ENCODE data around the gene ULK2. TPM values are rescaled to one million over a fixed set of nuclear protein-coding genes. Genes with fewer than 3 reads are reported as not detected.
"Not testable (repeated sequence)": the region's sequence is repeated elsewhere in the genome, so short reads cannot be mapped to it uniquely, and the experiment has no call there.

ULK2 gene
- total RNA-seq, 1 experiment from 2014 or later, result 10.0 TPM

DNA sequence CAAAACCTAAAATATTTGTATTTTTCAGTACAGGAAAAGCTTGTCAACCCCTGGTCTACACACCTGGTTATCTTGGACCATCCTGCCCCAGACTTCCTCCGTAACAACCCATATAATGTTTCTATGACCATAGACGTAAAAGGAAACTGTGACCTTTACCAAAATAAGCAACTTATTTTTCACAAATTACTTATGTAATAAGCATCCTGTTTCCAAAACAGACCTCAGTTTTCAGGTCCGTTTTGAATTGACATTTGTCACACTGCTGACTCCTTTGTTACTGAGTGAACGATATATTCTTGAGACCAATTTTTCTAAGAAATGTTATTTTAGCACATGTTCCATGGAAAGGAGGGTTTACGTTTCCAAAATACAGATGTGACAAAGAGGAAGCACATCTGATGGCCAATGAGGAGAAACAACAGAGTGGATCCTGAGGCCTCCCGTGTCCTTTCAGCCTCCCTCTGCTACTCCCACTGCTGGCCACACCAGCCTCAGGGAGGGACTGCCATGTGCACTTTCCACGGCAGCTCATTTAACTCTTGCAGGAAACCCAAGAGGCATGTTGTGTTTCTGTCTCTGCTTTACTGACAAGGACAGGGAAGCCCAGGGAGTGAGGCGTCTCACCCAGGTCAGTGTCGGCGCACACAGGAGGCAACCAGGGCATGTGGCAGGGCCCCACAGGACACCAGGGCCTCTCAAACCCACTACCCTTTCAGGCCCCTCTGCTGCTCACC lies 99.5 kb downstream of the ULK2 start:
- DNase-seq (ENCODE audit: low read depth), result no peak

DNA sequence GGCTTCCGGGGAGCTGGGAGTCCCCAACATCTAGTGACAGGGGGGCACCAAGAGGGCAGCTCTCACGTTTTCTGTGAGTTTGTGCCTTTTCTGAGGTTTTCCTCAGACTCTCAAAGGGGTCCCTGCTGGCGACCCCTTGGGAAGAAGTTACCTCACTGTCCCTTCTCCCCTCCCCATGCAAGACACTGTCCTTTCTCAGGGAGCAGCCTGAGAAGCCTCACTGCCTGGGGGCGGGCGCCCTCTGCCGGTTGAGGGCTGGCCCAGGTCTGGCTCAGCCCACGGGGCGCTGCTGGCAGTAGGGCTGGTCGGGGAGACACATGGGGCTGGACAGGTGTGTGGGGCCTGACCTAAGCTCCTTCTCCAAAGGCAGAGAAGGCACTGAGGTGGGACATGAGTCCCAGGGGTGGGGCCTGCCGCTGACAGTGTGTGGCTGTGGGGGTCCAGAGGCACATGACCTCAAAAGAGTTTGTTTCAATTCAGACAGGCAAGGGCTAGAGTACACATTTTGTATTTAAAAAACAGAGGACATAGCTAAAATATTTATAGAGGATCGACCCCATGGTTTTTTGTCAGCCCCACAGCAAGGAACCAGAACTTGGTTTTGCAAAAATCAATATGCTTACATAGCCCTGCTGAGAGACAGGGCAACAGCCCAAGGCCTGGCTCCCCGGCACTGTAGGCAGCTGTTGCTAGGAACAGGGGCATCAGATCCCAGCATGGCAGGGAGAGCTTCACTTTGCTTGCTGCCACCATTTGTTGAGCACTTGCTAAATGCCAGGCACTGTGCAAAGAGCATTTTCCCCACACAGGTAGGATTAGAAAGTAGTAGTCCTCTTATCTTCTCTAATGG lies 101.1 kb downstream of the ULK2 start:
- peak; percentile 60 for DNase-seq (ENCODE audit: low read depth)

DNA sequence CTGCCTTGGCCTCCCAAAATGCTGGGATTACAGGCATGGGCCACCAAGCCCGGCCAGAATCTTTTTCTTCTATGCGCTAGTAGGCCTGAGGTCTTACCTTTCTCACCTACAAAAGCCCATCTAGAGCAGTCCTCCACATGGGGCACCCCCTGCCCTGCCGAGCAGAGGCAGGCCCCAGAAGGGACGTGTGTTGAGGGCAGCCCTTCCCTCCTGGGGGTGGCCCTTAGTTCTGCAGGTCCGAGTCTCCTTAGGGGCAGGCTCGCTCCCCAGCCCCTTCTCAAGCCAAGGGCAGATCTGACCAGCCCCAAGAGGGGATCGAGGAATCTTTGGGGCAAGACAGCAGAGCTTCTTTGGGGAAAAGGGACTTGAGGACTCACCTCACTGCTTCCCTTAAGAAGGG lies 101.7 kb downstream of the ULK2 start:
- no peak for DNase-seq (ENCODE audit: low read depth)

DNA sequence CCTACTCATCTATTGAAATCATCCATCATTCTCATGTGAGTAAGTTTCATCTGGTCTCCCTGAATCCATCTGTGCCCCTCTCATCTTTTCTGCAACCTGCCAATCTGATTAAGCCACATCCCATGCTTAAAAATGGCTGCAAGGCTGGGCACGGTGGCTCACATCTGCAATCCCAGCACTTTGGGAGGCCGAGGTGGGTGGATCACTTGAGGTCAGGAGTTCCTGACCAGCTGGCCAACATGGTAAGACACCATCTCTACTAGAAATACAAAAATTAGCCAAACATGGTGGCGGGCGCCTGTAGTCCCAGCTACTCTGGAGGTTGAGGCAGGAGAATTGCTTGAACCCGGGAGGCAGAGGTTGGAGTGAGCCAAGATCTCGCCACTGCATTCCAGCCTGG lies 103.7 kb downstream of the ULK2 start:
- not testable (repeated sequence) for DNase-seq (ENCODE audit: low read depth)

DNA sequence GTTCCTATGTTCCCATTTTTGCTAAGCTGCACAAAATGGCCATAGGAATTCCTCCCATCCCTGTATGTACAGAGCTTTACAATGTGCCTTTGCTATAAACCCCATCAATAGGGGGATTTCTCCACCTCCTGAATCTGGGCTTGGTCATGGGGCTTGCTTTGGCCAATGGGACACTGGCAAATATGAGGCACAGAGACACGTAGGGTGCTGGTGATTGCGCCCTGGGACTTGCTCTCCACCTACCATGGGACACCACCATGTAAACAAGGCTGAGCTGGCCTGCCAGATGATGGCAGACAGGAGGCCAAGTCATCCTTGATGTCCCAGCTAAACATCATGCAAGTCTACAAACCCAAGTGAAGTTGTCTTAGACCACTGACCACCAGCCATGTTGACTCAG lies 104.3 kb downstream of the ULK2 start:
- DNase-seq (ENCODE audit: low read depth), result no peak

DNA sequence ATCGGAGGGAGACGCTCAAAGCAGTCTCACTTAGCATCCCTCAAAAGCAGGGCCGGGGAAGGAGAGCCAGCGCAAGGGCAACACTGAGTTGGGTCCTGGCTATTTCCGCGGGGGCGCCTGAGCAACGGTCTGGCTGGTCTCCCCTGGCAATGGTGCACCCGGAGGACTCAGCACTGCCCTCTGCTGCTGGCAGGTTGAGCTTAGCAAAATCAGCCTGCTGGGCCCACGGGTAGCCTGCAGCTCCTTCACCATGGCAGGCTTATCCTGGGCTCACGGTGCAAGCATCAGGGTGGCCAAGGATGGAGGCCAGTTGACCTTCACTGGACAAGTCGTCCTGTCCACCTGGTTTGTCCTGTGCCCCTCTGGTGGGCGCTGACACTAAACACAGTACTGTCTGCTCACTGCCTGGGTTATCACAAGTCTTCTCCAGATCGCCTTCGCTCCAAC lies 105.2 kb downstream of the ULK2 start:
- DNase-seq (ENCODE audit: low read depth), result peak; percentile 47

DNA sequence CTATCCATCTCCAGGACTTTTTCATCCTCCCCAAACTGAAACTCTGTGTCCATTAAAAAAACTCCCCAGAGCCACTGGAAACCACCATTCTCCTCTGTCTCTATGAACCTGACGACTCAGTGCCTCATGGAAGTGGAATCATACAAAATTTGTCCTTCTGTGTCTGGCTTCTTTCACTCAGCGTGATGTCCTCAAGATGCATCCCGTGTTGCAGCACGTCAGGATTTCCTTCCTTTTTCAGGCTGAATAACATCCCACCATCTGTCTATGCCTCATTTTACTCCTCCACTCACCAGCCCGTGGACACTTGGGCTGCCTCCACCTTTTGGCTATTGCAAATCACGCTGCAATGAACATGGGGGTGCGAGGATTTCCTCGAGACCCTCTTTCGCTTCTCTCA lies 107.0 kb downstream of the ULK2 start:
- DNase-seq (ENCODE audit: low read depth), result no peak

DNA sequence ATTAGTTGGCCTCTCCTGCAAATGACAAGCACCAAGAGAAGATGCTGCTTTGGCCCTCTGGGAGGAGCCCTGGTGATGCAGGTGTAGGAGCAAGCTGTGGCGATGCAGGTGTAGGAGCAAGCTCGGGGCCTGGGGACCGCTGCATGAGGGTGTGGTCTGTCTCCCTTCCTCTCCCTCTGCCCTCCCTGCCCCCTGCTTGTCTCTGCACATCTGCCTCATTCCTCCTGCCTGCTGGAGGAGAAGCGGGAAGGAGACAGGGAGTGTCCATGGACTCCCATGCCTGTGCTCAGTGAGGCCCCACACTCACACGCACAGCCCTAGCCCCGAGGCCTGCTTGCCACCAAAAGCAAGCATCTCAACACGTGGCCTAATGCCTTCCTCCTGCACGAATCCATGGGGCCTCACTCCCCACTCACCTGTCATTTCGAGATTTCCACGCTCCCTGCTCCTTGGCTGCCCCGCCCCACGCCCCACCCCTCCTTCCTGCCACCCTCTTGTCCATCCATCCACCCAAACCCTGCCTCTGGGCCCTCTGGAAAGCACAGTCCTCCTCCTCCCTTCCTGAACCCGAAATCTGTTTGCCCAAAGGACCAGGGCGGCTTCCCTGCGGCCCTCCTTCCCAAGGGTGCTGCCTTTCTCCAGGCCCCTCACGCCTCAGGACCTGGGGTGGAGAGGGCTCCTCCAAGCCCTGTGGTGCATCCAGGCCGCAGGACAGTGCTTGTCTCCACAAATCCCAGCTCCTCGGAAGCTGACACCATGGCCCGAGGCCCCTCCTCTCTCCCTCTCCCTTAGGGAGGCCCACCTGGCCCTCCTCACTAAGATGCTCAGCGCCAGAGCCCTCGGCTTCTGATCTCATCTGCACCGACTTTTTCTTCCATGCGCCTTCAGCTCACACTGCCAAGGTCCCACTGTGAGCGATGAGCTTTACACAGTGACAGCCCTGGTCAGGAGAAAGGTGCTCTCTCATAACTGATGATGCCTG lies 107.9 kb downstream of the ULK2 start:
- no peak for DNase-seq (ENCODE audit: low read depth)

DNA sequence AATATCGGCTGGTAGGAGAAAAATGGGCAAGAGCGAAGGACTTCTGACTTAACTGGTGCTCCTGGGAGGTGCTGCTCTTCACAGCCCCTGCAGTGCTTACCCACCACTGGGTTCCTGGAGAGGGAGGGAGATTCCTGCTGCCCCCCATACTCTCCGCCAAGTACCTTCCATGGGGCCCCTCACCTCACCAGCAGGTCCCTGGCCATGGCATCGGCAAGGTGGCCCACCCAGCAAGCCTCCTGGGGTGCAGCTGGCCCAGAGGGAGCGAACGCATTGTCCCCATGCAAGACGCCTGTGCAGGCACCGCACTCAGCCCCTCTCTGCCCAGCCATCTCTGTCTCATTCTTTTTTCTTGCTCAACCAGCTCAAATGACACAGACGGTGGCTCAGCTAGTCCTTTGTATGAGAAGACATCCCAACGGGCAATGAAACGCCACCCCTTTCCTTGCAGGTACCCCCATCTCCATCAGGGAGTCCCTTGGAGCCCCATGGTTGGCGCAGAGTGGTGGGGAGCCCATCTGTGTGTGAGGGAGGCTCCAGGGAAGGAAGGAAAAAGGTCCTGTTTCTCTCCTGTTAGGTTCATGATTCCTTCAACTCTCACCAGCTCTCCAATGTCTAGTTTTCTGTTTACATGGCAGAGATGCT lies 110.1 kb downstream of the ULK2 start:
- DNase-seq (ENCODE audit: low read depth), result no peak

DNA sequence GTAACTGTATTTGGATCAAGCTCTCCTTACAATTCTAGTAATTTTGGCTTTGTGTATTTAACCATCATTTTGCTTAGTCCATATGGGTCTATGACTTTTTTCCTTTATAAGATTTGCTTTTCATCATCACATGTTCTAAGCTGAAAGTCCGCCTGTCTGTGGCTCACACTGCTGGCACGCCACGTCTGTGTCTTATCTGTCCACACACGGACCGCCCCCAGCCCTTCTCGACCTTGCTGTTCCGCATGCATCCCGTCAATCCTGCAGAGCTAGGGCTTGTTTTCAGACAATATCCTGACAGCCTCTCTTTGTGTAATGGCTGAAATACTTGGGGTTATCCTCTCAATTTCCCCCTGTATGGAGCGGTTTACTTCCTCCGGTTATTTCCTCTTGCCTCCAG lies 111.2 kb downstream of the ULK2 start:
- DNase-seq (ENCODE audit: low read depth), result no peak

DNA sequence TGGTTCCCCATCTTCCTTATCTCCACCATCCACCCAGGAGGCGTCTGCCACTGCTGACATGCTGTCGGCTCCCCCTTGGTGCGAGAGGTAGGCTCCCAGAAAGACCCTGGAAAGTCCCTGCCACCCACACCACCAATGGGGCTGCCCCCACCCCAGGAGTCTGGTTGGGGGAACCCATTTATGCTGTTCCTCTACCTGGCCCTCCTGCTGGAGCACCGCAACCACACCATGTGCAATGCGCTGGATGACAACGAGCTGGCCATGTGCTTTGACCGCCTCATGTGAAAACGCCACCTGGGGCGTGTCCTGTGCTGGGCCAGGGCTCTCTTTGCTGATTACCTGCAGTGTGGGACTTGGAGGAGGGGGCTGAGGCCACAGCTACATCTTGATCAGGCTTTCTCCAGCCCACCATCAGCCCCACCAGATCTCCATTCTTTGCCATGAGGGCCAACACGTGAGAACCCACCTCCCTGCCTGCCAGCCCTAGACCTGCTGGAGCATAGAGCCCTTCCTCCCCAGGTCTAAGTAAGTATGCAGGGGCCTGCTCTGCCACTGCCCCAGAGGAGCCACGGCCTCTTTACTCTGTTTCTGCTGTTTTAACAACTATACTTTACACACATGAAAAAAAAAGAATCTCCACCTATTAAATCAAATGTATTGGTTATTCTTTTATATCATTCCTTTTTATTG lies 111.8 kb downstream of the ULK2 start:
- DNase-seq (ENCODE audit: low read depth), result no peak

DNA sequence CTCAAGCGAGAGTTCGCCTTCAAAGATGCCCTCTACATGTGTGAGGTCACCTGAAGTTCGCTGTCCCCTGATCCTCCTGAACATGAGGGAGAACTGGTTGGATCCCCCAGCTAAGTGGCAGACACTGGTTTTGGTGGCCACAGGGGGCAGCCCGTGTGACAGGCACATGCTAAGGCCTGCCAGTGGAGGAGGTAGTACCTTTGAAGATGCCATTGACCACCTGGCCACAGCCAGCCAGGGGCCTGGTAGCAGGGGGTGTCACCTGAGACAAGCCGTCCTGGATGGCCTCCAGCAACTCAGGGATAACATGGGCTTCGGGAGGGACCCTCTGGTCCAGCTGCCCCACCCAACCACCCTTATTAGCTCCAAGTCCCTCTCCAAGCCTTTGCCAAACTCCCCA lies 112.3 kb downstream of the ULK2 start:
- DNase-seq (ENCODE audit: low read depth), result no peak

DNA sequence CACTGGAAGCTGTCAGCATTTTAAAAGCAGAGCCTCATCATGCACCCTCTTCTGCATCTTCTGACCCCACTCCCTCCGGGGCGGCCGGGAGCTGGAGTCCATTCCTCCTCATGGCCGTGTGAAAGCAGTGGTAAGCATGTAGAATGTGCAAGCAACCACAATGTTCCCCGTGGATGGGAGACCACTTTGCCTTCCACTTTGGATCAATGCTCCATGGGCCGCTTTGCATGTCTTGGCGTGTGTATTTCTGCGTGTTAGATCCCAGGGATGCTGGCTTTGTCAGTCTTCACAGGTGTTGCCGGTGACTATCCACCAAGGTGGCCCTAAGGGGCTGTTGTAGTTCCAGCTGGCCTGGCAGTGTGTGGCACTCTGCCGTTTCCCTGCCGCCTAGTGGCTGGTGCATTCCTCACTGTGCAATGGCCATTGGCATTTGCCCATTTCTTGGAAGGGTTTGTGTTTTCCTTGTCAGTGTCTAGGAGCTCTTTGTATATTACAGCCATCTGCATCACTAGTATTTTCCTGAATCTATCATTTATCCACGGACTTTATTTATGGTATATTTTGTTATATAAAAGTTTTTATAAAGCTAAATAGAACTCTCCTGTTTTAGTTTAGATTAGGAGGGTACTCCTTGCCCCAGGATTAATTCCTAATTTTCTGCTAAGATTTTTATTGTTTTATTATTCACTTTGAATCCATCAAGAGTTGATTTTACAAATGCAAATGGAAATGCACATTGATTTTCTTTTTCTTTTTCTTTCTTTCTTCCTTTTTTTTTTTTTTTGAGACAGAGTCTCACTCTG lies 113.9 kb downstream of the ULK2 start:
- DNase-seq (ENCODE audit: low read depth), result peak; percentile 58

DNA sequence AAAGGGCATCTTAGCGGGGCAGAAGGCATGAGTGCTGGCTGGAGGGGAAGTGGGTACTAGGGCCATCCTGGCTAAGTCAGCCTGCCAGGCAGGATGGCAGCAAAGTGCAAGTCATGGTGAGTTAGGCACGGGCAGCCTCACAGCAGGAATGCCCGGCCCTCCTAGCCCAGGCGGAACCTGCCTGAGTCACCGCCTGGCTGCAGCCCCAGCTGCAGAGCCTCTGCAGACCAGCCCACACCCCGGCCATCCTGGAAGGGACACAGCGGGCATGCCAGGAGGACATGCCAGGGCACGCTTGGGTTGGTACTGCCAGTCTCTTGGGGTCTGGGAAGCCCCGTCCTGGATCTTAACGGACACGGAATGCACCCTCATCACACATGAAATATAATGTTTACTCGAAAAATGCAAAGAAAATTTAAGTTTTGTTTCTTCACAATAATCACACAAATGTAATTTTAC lies 114.7 kb downstream of the ULK2 start:
- DNase-seq (ENCODE audit: low read depth), result peak; percentile 91

DNA sequence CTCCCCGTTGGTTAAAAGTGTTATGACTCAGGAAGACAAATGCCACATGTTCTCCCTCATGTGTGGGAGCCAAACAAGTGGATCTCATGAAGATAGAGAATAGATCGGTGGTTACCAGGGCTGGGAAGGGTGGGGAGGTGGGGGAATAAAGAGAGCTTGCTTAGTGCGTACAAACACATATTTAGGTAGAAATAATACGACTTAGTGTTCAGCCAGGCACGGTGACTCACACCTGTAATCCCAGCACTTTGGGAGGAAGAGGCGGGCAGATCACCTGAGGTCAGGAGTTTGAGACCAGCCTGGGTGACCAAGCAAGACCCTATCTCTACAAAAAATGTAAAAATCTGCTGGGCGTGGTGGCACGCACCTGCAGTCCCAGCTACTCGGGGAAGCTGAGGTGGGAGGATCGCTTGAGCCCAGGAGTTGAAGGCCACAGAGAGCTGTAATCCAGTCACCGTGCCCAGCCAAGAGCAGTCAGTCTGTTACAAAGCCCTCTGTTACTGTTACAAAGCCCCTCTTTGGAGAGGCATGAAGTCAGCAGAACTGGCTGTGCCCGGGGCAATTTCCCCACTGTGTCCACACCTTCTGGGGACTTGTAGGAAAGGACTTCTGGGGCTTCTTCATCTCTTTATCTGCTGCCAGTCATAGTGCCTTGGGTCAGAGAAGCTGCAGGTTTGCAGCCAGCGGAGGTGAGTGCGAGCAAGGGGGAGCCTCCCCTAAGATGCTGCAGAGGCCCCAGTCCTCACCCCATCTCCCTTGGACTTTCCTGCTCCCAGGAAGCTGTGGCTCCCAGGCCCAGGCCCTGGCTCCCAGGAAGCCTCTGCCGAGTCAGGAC lies 115.3 kb downstream of the ULK2 start:
- no peak for DNase-seq (ENCODE audit: low read depth)

DNA sequence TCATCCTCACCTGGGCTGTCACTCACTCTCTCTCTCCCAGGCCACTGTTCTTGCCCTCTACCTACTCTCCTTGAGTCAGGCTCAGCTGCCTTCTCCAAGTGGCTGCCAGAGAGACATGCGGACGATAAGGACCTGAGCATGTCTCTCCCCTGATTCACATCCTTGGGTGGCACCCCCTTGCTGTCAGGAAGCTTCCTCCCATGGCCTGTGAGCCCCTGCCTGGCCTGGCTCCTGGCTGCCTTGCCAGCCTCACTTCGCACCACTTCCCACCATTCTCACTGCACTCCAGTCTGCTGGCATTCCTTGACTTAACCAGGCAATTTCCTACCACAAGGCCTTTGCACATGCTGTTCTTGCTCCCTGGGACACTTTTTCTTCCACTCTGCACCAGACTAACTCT lies 116.9 kb downstream of the ULK2 start:
- no peak for DNase-seq (ENCODE audit: low read depth)

DNA sequence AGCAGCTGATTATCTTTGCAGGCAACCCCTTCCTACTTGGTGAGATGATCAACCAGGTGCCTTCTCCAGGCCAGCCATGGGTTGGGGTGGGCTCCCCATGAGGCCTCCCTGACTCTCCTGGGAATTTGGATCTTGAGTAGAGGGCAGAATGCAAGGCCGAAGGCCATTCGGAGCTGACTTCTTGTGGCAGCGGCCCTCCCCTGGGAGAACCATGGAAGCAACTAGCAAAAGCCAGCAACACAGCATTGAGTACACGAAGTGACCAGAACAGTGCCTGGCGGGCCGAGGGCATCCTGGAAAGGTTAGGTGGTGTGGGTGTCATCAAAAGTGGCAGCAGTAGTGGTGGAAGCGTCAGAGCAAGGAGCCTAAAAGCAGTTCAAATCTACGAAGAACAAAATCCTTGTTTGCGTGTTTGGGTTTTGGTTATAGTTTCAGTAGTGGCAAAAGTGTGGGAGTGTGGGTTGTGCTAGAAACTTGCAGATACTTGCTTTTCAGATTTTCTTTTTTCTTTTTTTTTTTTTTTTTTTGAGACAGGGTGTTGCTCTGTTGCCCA lies 117.6 kb downstream of the ULK2 start:
- no peak for DNase-seq (ENCODE audit: low read depth)

DNA sequence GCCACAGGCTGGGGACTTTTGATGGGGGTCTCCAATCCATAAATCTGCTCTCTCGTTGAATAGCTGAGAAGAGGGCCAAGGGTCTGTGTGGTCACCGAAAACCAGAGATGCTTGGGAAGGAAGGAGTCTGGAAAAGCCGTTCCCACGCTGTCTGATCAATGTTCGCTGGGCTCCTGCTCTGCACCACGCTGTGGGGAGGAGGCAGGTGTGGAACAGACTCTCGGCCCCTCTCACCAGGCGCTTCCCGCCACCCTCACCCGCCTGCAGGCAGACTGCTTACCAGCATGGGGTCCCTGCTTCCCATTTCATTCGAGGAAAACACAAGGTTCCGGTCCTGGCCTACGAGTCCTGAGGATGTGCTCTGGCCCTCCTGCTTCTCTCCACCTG lies 118.9 kb downstream of the ULK2 start:
- DNase-seq (ENCODE audit: low read depth), result no peak
